ENCODE results near the gene LRRC25. TPM values are rescaled to one million over a fixed set of nuclear protein-coding genes. Genes with fewer than 3 reads are reported as not detected.

The LRRC25 gene
- polyA plus RNA-seq, 1 donor (not counting 4 experiments of a cell fraction or from before 2014, with no cell fraction given): not detected

- H3K9me1 ChIP-seq (ENCODE audit: control insufficient read depth, extremely low read depth, insufficient read depth, low read length): no peaks in the 10 kb centered on the region
- TF ChIP-seq CTCF (optimal IDR thresholded peaks at IDR 0.05 in 1 of 3, IDR thresholded peaks at IDR 0.05 in 1 of 3, conservative IDR thresholded peaks at IDR 0.05 in 1 of 3; ENCODE audit: extremely low read depth in 1 of 3, insufficient read depth in 2 of 3, low read length in 3 of 3): no peak
- TF ChIP-seq EZH2 (IDR thresholded peaks at IDR 0.05; ENCODE audit: low read length): no peak
- no peak overlapping the region for H3K9ac ChIP-seq (ENCODE audit: control insufficient read depth, extremely low read depth, insufficient read depth, low read length)
- H3K4me3 ChIP-seq (ENCODE audit: control insufficient read depth in 2 of 3, extremely low read depth in 1 of 3, insufficient read depth in 2 of 3, low read depth in 1 of 3, low read length in 3 of 3): no peak overlapping the region
- peaks cover 7% of the 10 kb centered on the region for H3K79me2 ChIP-seq (ENCODE audit: control insufficient read depth, insufficient read depth, low read length)
- peaks cover 0 to 2% of the 10 kb centered on the region in 2 experiments for H3K36me3 ChIP-seq (ENCODE audit: control insufficient read depth in 2 of 2, extremely low read depth in 1 of 2, insufficient read depth in 2 of 2, low read length in 2 of 2)
- H3K27ac ChIP-seq (ENCODE audit: control insufficient read depth, insufficient read depth, low read length): no peak overlapping the region
- FAIRE-seq (no peak), DNase-seq (ENCODE audit: low read depth, low spot score) (no peak)
- no peaks in the 10 kb centered on the region for H3K9me3 ChIP-seq (ENCODE audit: control insufficient read depth, low read depth, low read length)
- H4K20me1 ChIP-seq (ENCODE audit: control insufficient read depth, extremely low read depth, insufficient read depth, low read length): peaks cover 9% of the 10 kb centered on the region
- H3K27me3 ChIP-seq (ENCODE audit: control insufficient read depth, extremely low read depth, insufficient read depth, low read length): no peaks in the 10 kb centered on the region
- dilution Hi-C loops (cut with MboI; ENCODE audit: extremely low pct_ligation_motif_present, low sequenced_read_pairs): no loop called here
- peaks cover 3% of the 10 kb centered on the region for H3K4me1 ChIP-seq (ENCODE audit: control insufficient read depth, extremely low read depth, insufficient read depth, low read length)
- H2AFZ ChIP-seq (ENCODE audit: control insufficient read depth, low read length): no peak overlapping the region
- no peak overlapping the region for H3K4me2 ChIP-seq (ENCODE audit: control insufficient read depth, extremely low read depth, insufficient read depth, low read depth, low read length)
Observed at GRCh38 chr19:18427080-18427742, 29.8 kb upstream of the LRRC25 start.

DNA sequence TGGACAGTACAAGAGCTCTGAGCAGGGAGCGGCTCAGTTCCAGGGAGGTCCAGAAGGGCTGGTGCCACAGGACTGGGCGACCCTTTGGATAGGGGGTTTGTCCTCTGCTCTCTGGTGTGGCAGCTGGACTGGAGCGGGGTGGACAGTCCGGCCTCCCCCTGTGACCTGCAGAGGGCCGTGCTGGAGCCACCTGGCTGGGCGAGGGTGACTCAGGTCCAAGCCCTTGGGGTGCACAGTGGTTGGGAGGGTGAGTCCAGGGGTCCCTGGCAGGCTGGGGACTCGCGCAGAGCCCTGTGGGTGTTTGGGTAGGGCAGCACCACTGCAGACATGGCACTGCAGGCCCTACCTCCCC, 29.0 kb upstream of the LRRC25 start:
- H2AFZ ChIP-seq (ENCODE audit: control insufficient read depth, low read length): no peak overlapping the region
- H3K4me1 ChIP-seq (ENCODE audit: control insufficient read depth, extremely low read depth, insufficient read depth, low read length): peaks cover 3% of the 10 kb centered on the region
- DNase-seq (ENCODE audit: low read depth, low spot score): no peak
- H3K27me3 ChIP-seq (ENCODE audit: control insufficient read depth, extremely low read depth, insufficient read depth, low read length): no peaks in the 10 kb centered on the region
- H3K27ac ChIP-seq (ENCODE audit: control insufficient read depth, insufficient read depth, low read length): no peak overlapping the region
- peaks cover 9% of the 10 kb centered on the region for H4K20me1 ChIP-seq (ENCODE audit: control insufficient read depth, extremely low read depth, insufficient read depth, low read length)
- no peak overlapping the region for H3K4me2 ChIP-seq (ENCODE audit: control insufficient read depth, extremely low read depth, insufficient read depth, low read depth, low read length)
- H3K79me2 ChIP-seq (ENCODE audit: control insufficient read depth, insufficient read depth, low read length): peaks cover 9% of the 10 kb centered on the region
- H3K4me3 ChIP-seq (ENCODE audit: control insufficient read depth in 2 of 3, extremely low read depth in 1 of 3, insufficient read depth in 2 of 3, low read depth in 1 of 3, low read length in 3 of 3): no peak overlapping the region
- FAIRE-seq: no peak
- no peak for TF ChIP-seq CTCF (optimal IDR thresholded peaks at IDR 0.05 in 1 of 3, IDR thresholded peaks at IDR 0.05 in 1 of 3, conservative IDR thresholded peaks at IDR 0.05 in 1 of 3; ENCODE audit: extremely low read depth in 1 of 3, insufficient read depth in 2 of 3, low read length in 3 of 3)
- no peak for TF ChIP-seq EZH2 (IDR thresholded peaks at IDR 0.05; ENCODE audit: low read length)
- no peaks in the 10 kb centered on the region for H3K9me1 ChIP-seq (ENCODE audit: control insufficient read depth, extremely low read depth, insufficient read depth, low read length)
- H3K9me3 ChIP-seq (ENCODE audit: control insufficient read depth, low read depth, low read length): no peaks in the 10 kb centered on the region
- H3K9ac ChIP-seq (ENCODE audit: control insufficient read depth, extremely low read depth, insufficient read depth, low read length): no peak overlapping the region
- H3K36me3 ChIP-seq (ENCODE audit: control insufficient read depth in 2 of 2, extremely low read depth in 1 of 2, insufficient read depth in 2 of 2, low read length in 2 of 2): peaks cover 0 to 4% of the 10 kb centered on the region in 2 experiments
- dilution Hi-C loops (cut with MboI; ENCODE audit: extremely low pct_ligation_motif_present, low sequenced_read_pairs): no loop called here

Measured in keratinocyte (primary cell).